ENCODE measurements around the gene NSUN3.

Gene NSUN3

DNA sequence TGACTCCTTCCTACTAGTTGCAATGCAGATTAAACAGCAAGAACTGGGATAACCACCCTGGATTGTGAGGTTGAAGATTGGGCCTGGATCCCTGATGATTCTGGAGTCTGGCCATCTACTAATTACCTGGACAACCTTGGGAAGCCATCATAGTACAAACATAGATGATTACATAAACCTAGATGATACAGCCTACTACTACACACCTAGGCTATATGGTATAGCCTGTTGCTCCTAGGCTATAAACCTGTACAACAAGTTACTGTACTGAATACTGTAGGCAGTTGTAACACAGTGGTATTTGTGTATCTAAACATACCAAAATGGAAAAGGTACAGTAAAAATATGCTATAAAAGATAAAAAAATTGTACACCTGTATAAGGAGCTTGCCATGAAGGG lies 48.0 kb downstream of the NSUN3 start:
- TF ChIP-seq CTCF (IDR thresholded peaks at IDR 0.05; ENCODE audit: insufficient read depth, low read length) (no peak), SPI1 (IDR thresholded peaks at IDR 0.05; ENCODE audit: borderline replicate concordance, low read depth) (no peak), POLR2AphosphoS5 (IDR thresholded peaks at IDR 0.05; ENCODE audit: low read depth) (no peak), GABPA (IDR thresholded peaks at IDR 0.05; ENCODE audit: low read depth) (no peak)
- TF ChIP-seq, protein P1, sequence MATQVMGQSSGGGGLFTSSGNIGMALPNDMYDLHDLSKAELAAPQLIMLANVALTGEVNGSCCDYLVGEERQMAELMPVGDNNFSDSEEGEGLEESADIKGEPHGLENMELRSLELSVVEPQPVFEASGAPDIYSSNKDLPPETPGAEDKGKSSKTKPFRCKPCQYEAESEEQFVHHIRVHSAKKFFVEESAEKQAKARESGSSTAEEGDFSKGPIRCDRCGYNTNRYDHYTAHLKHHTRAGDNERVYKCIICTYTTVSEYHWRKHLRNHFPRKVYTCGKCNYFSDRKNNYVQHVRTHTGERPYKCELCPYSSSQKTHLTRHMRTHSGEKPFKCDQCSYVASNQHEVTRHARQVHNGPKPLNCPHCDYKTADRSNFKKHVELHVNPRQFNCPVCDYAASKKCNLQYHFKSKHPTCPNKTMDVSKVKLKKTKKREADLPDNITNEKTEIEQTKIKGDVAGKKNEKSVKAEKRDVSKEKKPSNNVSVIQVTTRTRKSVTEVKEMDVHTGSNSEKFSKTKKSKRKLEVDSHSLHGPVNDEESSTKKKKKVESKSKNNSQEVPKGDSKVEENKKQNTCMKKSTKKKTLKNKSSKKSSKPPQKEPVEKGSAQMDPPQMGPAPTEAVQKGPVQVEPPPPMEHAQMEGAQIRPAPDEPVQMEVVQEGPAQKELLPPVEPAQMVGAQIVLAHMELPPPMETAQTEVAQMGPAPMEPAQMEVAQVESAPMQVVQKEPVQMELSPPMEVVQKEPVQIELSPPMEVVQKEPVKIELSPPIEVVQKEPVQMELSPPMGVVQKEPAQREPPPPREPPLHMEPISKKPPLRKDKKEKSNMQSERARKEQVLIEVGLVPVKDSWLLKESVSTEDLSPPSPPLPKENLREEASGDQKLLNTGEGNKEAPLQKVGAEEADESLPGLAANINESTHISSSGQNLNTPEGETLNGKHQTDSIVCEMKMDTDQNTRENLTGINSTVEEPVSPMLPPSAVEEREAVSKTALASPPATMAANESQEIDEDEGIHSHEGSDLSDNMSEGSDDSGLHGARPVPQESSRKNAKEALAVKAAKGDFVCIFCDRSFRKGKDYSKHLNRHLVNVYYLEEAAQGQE (IDR thresholded peaks at IDR 0.05; ENCODE audit: insufficient replicate concordance, low read depth), result no peak
- no peaks in the 10 kb centered on the region for H3K27me3 ChIP-seq (ENCODE audit: insufficient read depth, poor library complexity, severe bottlenecking)
- no peak for DNase-seq (ENCODE audit: low read depth in 1 of 2, low spot score in 1 of 2)
- H3K27ac ChIP-seq (replicated peaks), result no peak overlapping the region
- no peak overlapping the region for H3K4me3 ChIP-seq (replicated peaks; ENCODE audit: insufficient read depth, low read length)

DNA sequence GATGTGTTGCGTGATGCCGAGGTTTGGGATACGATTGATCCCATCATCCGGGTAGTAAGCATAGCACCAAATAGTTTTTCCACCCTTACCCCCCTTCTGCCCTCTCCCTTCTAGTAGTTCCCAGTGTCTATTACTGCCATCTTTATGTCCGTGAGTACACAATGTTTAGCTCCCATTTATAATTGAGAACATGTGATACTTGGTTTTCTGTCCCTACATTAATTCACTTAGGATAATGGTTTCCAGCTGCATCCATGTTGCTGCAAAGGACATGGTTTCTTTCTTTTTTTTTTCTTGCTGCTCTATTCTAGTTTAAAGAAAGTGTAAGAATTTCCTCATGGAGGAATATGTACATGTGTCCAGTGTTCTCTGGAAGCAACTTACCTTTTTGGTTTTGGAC lies 51.8 kb downstream of the NSUN3 start:
- Histone ChIP-seq H3K4me3 (replicated peaks; ENCODE audit: insufficient read depth, low read length) (no peak overlapping the region), H3K27ac (replicated peaks) (no peak overlapping the region), H3K27me3 (ENCODE audit: insufficient read depth, poor library complexity, severe bottlenecking) (no peaks in the 10 kb centered on the region)
- TF ChIP-seq POLR2AphosphoS5 (IDR thresholded peaks at IDR 0.05; ENCODE audit: low read depth) (no peak), GABPA (IDR thresholded peaks at IDR 0.05; ENCODE audit: low read depth) (no peak), SPI1 (IDR thresholded peaks at IDR 0.05; ENCODE audit: borderline replicate concordance, low read depth) (no peak), CTCF (IDR thresholded peaks at IDR 0.05; ENCODE audit: insufficient read depth, low read length) (no peak)
- TF ChIP-seq, protein P1 (IDR thresholded peaks at IDR 0.05; ENCODE audit: insufficient replicate concordance, low read depth), result no peak
- DNase-seq (ENCODE audit: low read depth in 1 of 2, low spot score in 1 of 2), result no peak

DNA sequence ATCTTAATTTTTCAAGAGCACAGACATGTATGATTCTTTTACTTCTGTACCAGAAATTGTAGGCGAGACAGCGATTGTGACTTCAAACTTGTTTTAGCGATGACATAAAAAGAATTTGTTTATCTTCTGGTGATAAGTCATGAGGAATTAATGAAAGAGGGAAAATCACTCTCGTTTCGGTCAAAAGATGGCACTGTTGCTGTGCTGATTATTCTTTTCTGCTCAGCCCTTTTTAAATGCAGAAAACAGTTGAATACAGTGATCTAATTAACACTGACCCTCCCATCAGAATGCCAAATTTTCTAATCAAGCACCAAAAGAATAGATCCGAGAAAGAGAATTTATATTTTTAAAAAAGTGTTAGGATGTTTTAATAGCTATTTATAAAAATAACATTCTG lies 52.6 kb downstream of the NSUN3 start:
- TF ChIP-seq CTCF (IDR thresholded peaks at IDR 0.05; ENCODE audit: insufficient read depth, low read length) (no peak), SPI1 (IDR thresholded peaks at IDR 0.05; ENCODE audit: borderline replicate concordance, low read depth) (no peak), GABPA (IDR thresholded peaks at IDR 0.05; ENCODE audit: low read depth) (no peak), POLR2AphosphoS5 (IDR thresholded peaks at IDR 0.05; ENCODE audit: low read depth) (no peak)
- TF ChIP-seq, protein P1 (IDR thresholded peaks at IDR 0.05; ENCODE audit: insufficient replicate concordance, low read depth), result no peak
- Histone ChIP-seq H3K4me3 (replicated peaks; ENCODE audit: insufficient read depth, low read length) (no peak overlapping the region), H3K27me3 (ENCODE audit: insufficient read depth, poor library complexity, severe bottlenecking) (no peaks in the 10 kb centered on the region), H3K27ac (replicated peaks) (no peak overlapping the region)
- DNase-seq (ENCODE audit: low read depth in 1 of 2, low spot score in 1 of 2), result no peak
